GM18526 (cell line): Measurements from ENCODE around the gene RPS3.

Source experiments
- POLR2A ChIP-seq: IDR thresholded peaks from 3 replicates; pipeline ENCODE4 v1.6.1; 2011; ENCODE audit not compliant: insufficient read length; ENCODE audit errors: extremely low read depth

Gene RPS3

GRCh38 chr11:75439495-75440120 lies 40.3 kb downstream of the RPS3 start:
- no peak for TF ChIP-seq POLR2A

GRCh38 chr11:75440960-75441803 lies 41.9 kb downstream of the RPS3 start:
- TF ChIP-seq POLR2A = no peak

GRCh38 chr11:75441804-75442132 lies 42.5 kb downstream of the RPS3 start:
- no peak for TF ChIP-seq POLR2A

GRCh38 chr11:75442161-75442885 lies 43.0 kb downstream of the RPS3 start:
- TF ChIP-seq POLR2A = no peak

- no peak for TF ChIP-seq POLR2A
These were observed 43.7 kb downstream of the RPS3 start for GRCh38 chr11:75443043-75443442.

- TF ChIP-seq POLR2A = no peak
These were observed 46.1 kb downstream of the RPS3 start for GRCh38 chr11:75445315-75445953.

GRCh38 chr11:75447415-75447814 lies 48.1 kb downstream of the RPS3 start:
- no peak for TF ChIP-seq POLR2A

- no peak for TF ChIP-seq POLR2A
These were observed 50.0 kb downstream of the RPS3 start for GRCh38 chr11:75449271-75449670.

GRCh38 chr11:75449776-75450175 lies 50.5 kb downstream of the RPS3 start:
- TF ChIP-seq POLR2A = no peak

GRCh38 chr11:75450236-75450635 lies 50.9 kb downstream of the RPS3 start:
- TF ChIP-seq POLR2A = no peak

- no peak for TF ChIP-seq POLR2A
These were observed 51.8 kb downstream of the RPS3 start for GRCh38 chr11:75450826-75451821.

GRCh38 chr11:75453916-75454655 lies 54.8 kb downstream of the RPS3 start:
- no peak for TF ChIP-seq POLR2A

GRCh38 chr11:75454987-75455386 lies 55.7 kb downstream of the RPS3 start:
- no peak for TF ChIP-seq POLR2A
